Omental fat pad (tissue), 4 donors: ENCODE data around the gene ZNF219. TPM values are rescaled to one million over a fixed set of nuclear protein-coding genes. Genes with fewer than 3 reads are reported as not detected.
A peak's percentile ranks its signal among the peaks of the same experiment; 100 is the strongest.

Source experiments
- ATAC-seq: fragments of 150-250 bp; one replicate; pipeline ENCODE4 v1.9.1; 2016; ENCODE audit warnings: mild to moderate bottlenecking, moderate library complexity; ENCODE audit not compliant: low FRiP score
- DNase-seq: peaks from one replicate; pipeline ENCODE4 v3.0.0-alpha.2; 2019; ENCODE audit warnings: low spot score
- total RNA-seq, 4 donors: library from RNA; depleted of rRNA; stranded (reverse); fragments of >200 nt; gene quantifications; one replicate each; pipeline ENCODE4 v1.1.0, GENCODE V29; 2016
- TF ChIP-seq, protein P1 (sequence below), 3 donors: fragments of 450-650 bp; IDR thresholded peaks; one replicate each; pipeline ENCODE4 v1.5.1; 2016 to 2017; ENCODE audit warnings: antibody characterized with exemption in 3 of 3, mild to moderate bottlenecking in 3 of 3, moderate library complexity in 2 of 3

ZNF219 gene
- total RNA-seq, 4 donors from 2014 or later = 19.2 to 56.3 (median 38.1) TPM

DNA sequence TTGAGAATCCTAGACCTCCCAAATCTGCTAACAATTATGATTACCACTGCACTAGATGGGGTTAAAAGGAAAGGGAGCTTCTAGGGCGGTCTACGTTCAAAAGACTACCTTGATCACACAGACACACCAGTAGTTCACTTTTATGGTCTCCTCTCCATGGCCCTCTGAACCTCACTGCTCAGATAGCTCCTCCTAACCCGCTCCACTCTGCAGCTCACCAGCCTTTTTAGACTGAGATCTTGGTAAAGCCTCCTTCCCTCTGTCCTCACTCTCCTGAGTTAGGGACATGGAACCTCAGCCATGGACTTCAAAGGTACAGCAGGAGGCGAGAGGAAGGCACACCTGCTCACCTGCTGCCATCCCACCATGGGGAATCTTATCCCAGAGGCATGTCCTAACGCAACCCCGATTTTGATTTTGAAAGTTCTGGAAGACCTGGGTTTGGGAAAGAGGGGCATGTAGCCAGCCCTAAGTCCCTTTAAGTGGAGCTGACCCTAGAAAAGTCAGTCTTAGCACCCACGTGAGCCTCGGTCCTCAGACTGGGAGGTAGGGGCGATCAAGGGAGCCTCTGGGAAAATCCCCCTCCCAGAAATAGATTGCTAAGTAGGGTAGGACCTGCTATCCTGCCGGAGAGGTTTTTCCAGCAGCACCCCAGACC lies 1.3 kb downstream of the ZNF219 start:
- DNase-seq (no peak), ATAC-seq (no peak)
- TF ChIP-seq, protein P1, sequence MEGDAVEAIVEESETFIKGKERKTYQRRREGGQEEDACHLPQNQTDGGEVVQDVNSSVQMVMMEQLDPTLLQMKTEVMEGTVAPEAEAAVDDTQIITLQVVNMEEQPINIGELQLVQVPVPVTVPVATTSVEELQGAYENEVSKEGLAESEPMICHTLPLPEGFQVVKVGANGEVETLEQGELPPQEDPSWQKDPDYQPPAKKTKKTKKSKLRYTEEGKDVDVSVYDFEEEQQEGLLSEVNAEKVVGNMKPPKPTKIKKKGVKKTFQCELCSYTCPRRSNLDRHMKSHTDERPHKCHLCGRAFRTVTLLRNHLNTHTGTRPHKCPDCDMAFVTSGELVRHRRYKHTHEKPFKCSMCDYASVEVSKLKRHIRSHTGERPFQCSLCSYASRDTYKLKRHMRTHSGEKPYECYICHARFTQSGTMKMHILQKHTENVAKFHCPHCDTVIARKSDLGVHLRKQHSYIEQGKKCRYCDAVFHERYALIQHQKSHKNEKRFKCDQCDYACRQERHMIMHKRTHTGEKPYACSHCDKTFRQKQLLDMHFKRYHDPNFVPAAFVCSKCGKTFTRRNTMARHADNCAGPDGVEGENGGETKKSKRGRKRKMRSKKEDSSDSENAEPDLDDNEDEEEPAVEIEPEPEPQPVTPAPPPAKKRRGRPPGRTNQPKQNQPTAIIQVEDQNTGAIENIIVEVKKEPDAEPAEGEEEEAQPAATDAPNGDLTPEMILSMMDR (IDR thresholded peaks at IDR 0.05) = no peak

DNA sequence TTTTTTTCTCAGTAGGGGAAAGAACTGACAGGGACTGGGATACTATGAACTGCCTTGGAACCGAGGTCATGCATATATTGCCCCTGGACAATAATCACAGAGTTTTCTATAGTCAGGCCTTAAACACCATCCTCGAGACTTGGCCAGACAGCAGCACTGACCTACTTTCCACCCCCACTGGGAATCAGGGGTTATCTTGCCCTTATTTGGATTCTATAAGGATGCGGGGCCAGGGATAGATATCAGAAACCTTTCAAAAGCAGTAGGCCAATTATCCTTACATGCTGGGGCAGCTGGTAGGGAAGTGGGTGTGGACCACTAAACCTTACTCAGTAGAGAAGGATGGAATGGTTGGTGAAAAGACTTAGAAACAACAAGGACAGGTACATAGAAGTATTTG lies 2.0 kb downstream of the ZNF219 start:
- no peak for ATAC-seq
- TF ChIP-seq, protein P1 (IDR thresholded peaks at IDR 0.05) = no peak

DNA sequence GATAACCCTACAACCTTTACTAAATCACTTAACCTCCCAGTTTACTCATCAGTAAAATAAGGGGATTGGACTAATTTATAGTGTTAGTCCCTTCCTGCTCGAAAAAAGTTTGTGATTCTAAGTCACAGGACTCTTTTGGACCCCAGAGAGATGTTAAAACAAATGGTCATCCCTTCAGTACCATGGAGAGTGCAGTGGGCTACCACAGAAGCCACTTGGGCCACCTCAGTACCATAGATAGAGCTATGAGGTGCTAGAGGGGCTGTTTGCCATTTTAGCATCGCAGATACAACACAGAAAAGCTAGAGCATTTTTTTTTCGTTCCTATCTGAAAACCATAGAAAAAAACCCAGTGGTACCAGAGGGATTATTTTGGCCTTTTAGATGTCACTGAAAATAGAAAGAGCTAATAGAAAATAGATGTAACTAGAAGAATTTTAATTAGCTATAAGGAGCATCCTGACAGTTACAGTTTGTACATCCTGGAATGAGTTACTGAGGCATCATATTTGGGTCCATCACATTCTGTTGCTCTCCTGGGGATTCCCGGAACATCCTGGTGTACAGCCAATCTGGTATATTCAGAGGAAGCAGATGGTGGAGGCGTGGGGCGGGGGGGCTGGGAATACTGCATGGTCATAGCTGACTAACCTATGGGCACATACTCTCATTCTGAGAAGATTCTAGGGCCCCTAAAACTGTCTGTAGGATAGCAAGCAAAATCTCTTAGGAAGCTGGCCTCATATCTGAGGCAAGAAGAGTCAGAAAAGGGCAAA lies 2.8 kb downstream of the ZNF219 start:
- TF ChIP-seq, protein P1 (IDR thresholded peaks at IDR 0.05) = no peak

More for the DNA sequence above, 2.0 kb downstream of the ZNF219 start:
- DNase-seq = no peak

DNA sequence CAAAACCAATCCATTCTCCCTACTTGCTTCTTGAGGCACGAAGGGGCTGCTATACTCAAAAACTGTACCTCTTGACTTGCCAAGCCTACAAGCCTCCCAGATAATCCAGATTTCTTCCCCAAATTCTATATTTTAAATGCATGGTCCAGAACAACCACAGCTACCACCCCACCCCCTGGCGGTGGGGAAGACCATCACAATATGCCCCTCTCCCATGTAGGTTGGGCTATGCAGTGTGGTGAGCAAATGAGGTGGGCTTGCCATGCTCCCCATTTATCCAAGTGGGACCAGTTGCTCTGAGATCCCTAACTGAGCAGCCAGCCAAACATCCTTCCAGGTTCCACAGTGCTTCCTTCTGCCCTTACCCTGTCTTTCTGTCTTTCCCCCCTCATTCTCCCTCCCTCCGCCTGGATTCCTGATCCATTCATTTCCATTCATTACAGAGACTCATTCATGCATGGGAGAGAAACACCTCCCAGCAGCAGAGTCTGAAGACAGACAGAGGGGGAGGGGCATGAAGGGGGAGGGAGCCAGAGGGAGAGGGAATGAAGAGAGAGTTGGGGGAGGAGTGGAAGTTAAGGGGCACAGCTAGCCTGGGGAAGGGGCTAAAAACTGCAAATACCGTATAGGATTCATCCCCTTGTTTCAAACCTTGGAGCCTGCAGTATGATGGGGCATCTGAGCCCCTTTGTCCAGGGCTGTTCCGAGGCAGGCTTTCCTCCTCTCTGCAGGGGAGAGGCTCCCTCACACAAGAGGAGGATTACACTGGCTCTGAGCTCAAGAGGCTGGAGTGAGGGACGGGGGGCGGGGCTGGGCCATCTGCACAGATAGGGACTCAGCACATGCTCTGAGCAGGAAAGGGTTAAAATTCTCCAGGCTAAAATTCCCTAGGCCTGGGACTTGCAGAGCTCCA lies 4.4 kb downstream of the ZNF219 start:
- ATAC-seq = no peak
- DNase-seq = no peak

More for the DNA sequence above, 2.8 kb downstream of the ZNF219 start:
- DNase-seq = no peak
- ATAC-seq = peak; percentile 11

DNA sequence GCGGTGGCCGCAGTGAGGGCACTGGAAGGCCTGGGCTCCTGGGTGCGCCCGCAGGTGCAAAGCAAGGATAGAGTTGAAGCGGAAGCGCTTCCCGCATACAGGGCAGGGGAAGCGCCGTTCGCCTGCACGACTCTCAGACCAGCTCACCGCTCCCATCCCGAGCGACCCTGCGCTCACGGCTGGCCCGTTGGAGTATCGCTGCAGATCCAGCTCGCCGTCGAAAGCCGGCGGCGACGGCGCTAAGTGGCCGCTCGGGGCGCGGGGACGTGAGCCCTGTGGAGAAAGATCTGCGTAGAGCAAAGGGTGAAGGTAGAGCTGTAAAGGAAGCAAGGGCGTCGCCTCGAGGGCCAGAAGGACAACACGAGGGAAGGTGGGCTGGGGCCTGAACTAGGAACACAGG lies 5.4 kb downstream of the ZNF219 start:
- ATAC-seq (no peak), DNase-seq (no peak)
- TF ChIP-seq, protein P1 (IDR thresholded peaks at IDR 0.05) = no peak

More for the DNA sequence above, 4.4 kb downstream of the ZNF219 start:
- TF ChIP-seq, protein P1 (IDR thresholded peaks at IDR 0.05) = no peak

DNA sequence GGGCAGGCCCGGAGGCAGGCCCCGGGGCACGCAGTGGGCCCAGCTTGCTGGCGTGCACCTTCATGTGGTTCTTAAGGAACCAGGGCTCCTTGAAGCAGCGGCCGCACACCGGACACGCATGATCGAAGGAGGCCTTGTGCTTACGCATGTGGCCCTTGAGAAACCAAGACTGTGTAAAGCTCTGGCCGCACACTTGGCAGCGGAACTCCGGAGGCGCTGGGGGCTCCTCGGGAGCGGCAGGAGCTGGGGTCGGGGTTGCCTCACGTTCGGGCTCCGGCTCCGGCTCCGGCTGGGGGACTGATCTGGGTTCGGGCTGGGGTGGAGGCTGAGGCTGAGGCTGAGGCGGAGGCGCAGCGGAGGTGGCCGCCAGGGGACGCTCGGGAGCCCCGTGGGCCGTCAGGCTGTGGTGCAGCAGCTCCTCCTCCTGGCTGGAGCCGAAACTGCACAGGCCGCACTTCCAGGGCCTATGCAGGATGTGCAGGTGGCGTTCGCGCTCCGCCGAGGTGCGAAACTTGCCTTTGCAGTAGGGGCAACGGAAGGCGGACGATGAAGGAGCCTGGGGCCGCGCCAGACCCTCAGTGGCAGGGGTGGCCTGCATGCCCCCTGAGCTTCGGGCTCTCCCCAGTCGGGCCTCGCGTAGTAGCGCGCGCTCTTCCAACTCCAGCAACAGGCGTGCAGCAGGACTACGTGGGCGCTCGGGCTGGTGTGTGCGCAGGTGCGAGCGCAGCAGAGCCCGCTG lies 6.0 kb downstream of the ZNF219 start:
- peak; percentile 65 for DNase-seq
- peak; percentile 83 for ATAC-seq
- TF ChIP-seq, protein P1 (IDR thresholded peaks at IDR 0.05) = peak; percentile 100
